GM08714 (cell line): ENCODE measurements around the gene TAOK3.

Experiments used
- H3K4me3 ChIP-seq: fragments of 200-500 bp; sonication (Bioruptor generic); 2 replicates; pipeline ENCODE4 v1.5.1; 2014; ENCODE audit warnings: mild to moderate bottlenecking, low read length, inconsistent platforms
- ZNF274 ChIP-seq: IDR thresholded peaks from 2 replicates; pipeline ENCODE4 v1.6.1; 2012; ENCODE audit warnings: mild to moderate bottlenecking, low read depth, low read length

TAOK3 gene

GRCh38 chr12:118193958-118194357 is 178.7 kb downstream of the TAOK3 start:
- no peak overlapping the region for H3K4me3 ChIP-seq
- TF ChIP-seq ZNF274 = no peak

- H3K4me3 ChIP-seq = no peak overlapping the region
- no peak for TF ChIP-seq ZNF274
These were observed 179.2 kb downstream of the TAOK3 start for GRCh38 chr12:118193477-118193876.

GRCh38 chr12:118190266-118190665 is 182.4 kb downstream of the TAOK3 start:
- TF ChIP-seq ZNF274 = no peak
- no peak overlapping the region for H3K4me3 ChIP-seq

GRCh38 chr12:118189741-118190191 is 182.9 kb downstream of the TAOK3 start:
- no peak overlapping the region for H3K4me3 ChIP-seq
- TF ChIP-seq ZNF274 = no peak

- TF ChIP-seq ZNF274 = no peak
- no peak overlapping the region for H3K4me3 ChIP-seq
These were observed 183.9 kb downstream of the TAOK3 start for GRCh38 chr12:118188690-118189371.

- no peak overlapping the region for H3K4me3 ChIP-seq
- no peak for TF ChIP-seq ZNF274
These were observed 184.8 kb downstream of the TAOK3 start for GRCh38 chr12:118187751-118188435.

- H3K4me3 ChIP-seq = no peak overlapping the region
- no peak for TF ChIP-seq ZNF274
These were observed 186.9 kb downstream of the TAOK3 start for GRCh38 chr12:118185602-118186397.

GRCh38 chr12:118183711-118184110 is 189.0 kb downstream of the TAOK3 start:
- H3K4me3 ChIP-seq = no peak overlapping the region
- TF ChIP-seq ZNF274 = no peak

- no peak for TF ChIP-seq ZNF274
- H3K4me3 ChIP-seq = no peak overlapping the region; the same call in 1 of the 2 replicates
These were observed 189.6 kb downstream of the TAOK3 start for GRCh38 chr12:118183155-118183554.

- H3K4me3 ChIP-seq = no peak overlapping the region
- TF ChIP-seq ZNF274 = no peak
These were observed 196.8 kb downstream of the TAOK3 start for GRCh38 chr12:118175823-118176447.

GRCh38 chr12:118166946-118167345 is 205.8 kb downstream of the TAOK3 start:
- no peak overlapping the region for H3K4me3 ChIP-seq
- no peak for TF ChIP-seq ZNF274

- TF ChIP-seq ZNF274 = no peak
- H3K4me3 ChIP-seq = no peak overlapping the region
These were observed 207.8 kb downstream of the TAOK3 start for GRCh38 chr12:118164798-118165486.

GRCh38 chr12:118160536-118160935 is 212.2 kb downstream of the TAOK3 start:
- no peak for TF ChIP-seq ZNF274
- no peak overlapping the region for H3K4me3 ChIP-seq

- H3K4me3 ChIP-seq = no peak overlapping the region
- TF ChIP-seq ZNF274 = no peak
These were observed 221.0 kb downstream of the TAOK3 start for GRCh38 chr12:118151755-118152154.

GRCh38 chr12:118150625-118151024 is 222.1 kb downstream of the TAOK3 start:
- no peak for TF ChIP-seq ZNF274

More at GRCh38 chr12:118150625-118151024, 222.1 kb downstream of the TAOK3 start:
- H3K4me3 ChIP-seq = no peak overlapping the region
